ENCODE data around the gene METTL2A. TPM values are rescaled to one million over a fixed set of nuclear protein-coding genes. Genes with fewer than 3 reads are reported as not detected.
"Not testable (repeated sequence)": the region's sequence is repeated elsewhere in the genome, so short reads cannot be mapped to it uniquely, and the experiment has no call there.

The METTL2A gene
- total and polyA plus RNA-seq, 7 donors = 9.6 to 28.3 (median 16.4) TPM

DNA sequence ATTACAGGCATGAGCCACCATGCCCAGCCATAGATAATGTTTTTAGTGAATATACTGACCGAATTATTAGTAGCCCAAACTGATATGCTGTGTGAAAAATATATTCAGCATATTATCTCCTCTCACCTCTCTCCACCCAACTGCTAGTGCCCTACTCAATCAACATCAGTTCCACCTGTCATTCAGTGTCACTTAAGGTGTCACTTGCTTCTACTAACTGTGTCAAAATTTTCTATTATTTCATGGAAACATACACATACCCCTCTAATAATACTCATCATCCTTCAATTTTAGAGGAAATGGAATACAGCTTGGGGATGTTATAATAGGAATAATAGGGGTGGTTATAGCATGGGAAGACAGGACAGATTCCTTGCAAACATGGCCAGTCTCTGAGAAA is 30.8 kb upstream of the METTL2A start:
- H3K36me3 ChIP-seq (ENCODE audit: insufficient read depth in 1 of 2, low read depth in 1 of 2) = no peaks in the 10 kb centered on the region
- no peaks in the 10 kb centered on the region for H3K9me3 ChIP-seq
- intact Hi-C loops (cut with DNase I) = no loop called here
- DNase-seq (no peak), ATAC-seq (no peak)
- H3K4me1 ChIP-seq = no peaks in the 10 kb centered on the region
- TF ChIP-seq, protein P1, sequence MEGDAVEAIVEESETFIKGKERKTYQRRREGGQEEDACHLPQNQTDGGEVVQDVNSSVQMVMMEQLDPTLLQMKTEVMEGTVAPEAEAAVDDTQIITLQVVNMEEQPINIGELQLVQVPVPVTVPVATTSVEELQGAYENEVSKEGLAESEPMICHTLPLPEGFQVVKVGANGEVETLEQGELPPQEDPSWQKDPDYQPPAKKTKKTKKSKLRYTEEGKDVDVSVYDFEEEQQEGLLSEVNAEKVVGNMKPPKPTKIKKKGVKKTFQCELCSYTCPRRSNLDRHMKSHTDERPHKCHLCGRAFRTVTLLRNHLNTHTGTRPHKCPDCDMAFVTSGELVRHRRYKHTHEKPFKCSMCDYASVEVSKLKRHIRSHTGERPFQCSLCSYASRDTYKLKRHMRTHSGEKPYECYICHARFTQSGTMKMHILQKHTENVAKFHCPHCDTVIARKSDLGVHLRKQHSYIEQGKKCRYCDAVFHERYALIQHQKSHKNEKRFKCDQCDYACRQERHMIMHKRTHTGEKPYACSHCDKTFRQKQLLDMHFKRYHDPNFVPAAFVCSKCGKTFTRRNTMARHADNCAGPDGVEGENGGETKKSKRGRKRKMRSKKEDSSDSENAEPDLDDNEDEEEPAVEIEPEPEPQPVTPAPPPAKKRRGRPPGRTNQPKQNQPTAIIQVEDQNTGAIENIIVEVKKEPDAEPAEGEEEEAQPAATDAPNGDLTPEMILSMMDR (IDR thresholded peaks at IDR 0.05) = no peak
- no peak overlapping the region for H3K27ac ChIP-seq
- H3K4me3 ChIP-seq = no peak overlapping the region
- H3K27me3 ChIP-seq (ENCODE audit: insufficient read depth in 3 of 3, low read length in 2 of 3) = peaks cover 0 to 9% (median 3%) of the 10 kb centered on the region in 3 donors
- WGBS, 3 donors = 70 to 81% (median 77%) methylated on average over 1 of the region's 1 CpG

DNA sequence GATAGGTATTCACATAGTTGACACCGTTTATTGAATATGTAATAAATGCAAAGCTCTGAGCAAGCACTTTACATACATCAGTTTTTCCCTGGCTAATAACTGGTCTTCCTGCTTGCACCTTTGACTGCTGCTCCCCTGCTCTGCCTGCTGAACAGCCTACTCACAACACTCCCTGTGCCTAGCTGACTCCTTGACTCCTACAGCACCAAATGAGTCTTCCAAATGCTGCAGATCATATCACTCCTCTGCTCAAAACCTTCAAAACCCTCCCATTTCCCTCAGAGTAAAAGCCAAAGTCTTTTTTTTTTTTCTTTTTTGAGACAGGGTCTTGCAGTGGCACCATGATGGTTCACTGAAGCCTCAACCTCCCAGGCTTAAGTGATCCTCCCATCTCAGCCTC is 24.8 kb upstream of the METTL2A start:
- no peak overlapping the region for H3K27ac ChIP-seq
- WGBS, 3 donors = 88 to 93% (median 92%) methylated on average over 1 of the region's 1 CpG
- no peak for DNase-seq
- H3K36me3 ChIP-seq (ENCODE audit: insufficient read depth in 1 of 2, low read depth in 1 of 2) = no peaks in the 10 kb centered on the region
- H3K27me3 ChIP-seq (ENCODE audit: insufficient read depth in 3 of 3, low read length in 2 of 3) = peaks cover 0 to 13% (median 3%) of the 10 kb centered on the region in 3 donors
- H3K4me1 ChIP-seq = no peaks in the 10 kb centered on the region
- no peaks in the 10 kb centered on the region for H3K9me3 ChIP-seq
- no peak overlapping the region for H3K4me3 ChIP-seq
- intact Hi-C loops (cut with DNase I) = no loop called here
- TF ChIP-seq, protein P1 (IDR thresholded peaks at IDR 0.05) = no peak
- ATAC-seq = no peak

DNA sequence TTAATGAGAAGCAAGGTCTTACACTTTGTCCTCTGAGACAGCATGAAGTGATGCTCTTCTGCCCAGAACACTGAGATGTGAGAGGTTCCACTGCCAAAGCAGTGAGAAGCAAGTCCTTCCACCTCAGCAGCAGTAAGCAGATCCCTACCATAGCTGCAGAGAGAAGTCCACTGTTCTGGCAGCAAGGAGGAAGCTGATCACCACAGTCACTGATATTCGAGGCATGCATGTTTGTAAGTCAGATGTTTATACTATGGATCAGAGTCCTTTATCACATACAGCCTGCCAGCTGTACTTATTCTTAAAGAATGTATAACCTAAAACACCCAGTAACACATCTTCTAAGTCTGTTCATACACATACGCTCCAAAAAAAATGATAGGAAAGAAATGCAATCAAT is 18.2 kb upstream of the METTL2A start:
- intact Hi-C loops (cut with DNase I) = no loop called here
- H3K27ac ChIP-seq = no peak overlapping the region
- no peak overlapping the region for H3K4me3 ChIP-seq
- H3K27me3 ChIP-seq (ENCODE audit: insufficient read depth in 3 of 3, low read length in 2 of 3) = peaks cover 0 to 9% (median 4%) of the 10 kb centered on the region in 3 donors
- no peaks in the 10 kb centered on the region for H3K36me3 ChIP-seq (ENCODE audit: insufficient read depth in 1 of 2, low read depth in 1 of 2)
- TF ChIP-seq, protein P1 (IDR thresholded peaks at IDR 0.05) = no peak
- no peaks in the 10 kb centered on the region for H3K4me1 ChIP-seq
- WGBS, 3 donors = 58% methylated on average over 2 of the region's 2 CpGs
- no peak for ATAC-seq
- DNase-seq = no peak
- H3K9me3 ChIP-seq = no peaks in the 10 kb centered on the region

DNA sequence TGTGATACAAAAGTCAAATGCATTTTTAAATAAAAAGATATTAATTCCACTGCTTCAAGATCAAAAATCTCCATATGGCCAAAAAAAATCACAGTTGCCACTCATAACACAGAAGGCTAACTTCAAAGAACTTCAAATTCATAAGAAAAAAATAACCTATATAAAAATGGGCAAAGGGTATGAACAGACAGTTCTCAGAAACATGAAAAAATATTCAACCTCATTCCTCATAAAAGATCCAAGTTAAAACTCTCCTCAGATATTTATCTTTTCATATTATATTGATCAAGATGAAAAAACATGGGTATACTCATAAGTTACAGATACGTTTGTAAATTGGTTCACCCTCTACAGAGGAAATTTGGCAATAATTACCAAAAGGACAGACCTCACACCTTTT is 10.6 kb upstream of the METTL2A start:
- DNase-seq; H3K4me3 ChIP-seq; H3K36me3 ChIP-seq (ENCODE audit: insufficient read depth in 1 of 2, low read depth in 1 of 2); ATAC-seq; H3K4me1 ChIP-seq; H3K27me3 ChIP-seq (ENCODE audit: insufficient read depth in 3 of 3, low read length in 2 of 3); intact Hi-C loops (cut with DNase I); H3K9me3 ChIP-seq; H3K27ac ChIP-seq: not testable (repeated sequence)
- WGBS, 3 donors = 86 to 93% (median 91%) methylated on average over 1 of the region's 1 CpG

- WGBS, 3 donors = 46 to 68% (median 60%) methylated on average over 1 to 2 of the region's 2 CpGs
- H3K36me3 ChIP-seq (ENCODE audit: insufficient read depth in 1 of 2, low read depth in 1 of 2) = peaks cover 0 to 41% of the 10 kb centered on the region in 2 donors
- H3K4me1 ChIP-seq; H3K9me3 ChIP-seq; H3K4me3 ChIP-seq; intact Hi-C loops (cut with DNase I); H3K27me3 ChIP-seq (ENCODE audit: insufficient read depth in 3 of 3, low read length in 2 of 3); ATAC-seq; DNase-seq; H3K27ac ChIP-seq: not testable (repeated sequence)
These were observed 2.5 kb downstream of the METTL2A start for GRCh38 chr17:62426214-62426613.

- H3K4me3 ChIP-seq; H3K27ac ChIP-seq; H3K4me1 ChIP-seq; ATAC-seq; intact Hi-C loops (cut with DNase I); DNase-seq; H3K27me3 ChIP-seq (ENCODE audit: insufficient read depth in 3 of 3, low read length in 2 of 3); H3K9me3 ChIP-seq: not testable (repeated sequence)
- peaks cover 0 to 42% of the 10 kb centered on the region in 2 donors for H3K36me3 ChIP-seq (ENCODE audit: insufficient read depth in 1 of 2, low read depth in 1 of 2)
- 93 to 96% (median 95%) methylated on average over 4 of the region's 4 CpGs for WGBS, 3 donors
These were observed 11.6 kb downstream of the METTL2A start for GRCh38 chr17:62435251-62435650.

GRCh38 chr17:62441181-62441580 is 17.5 kb downstream of the METTL2A start:
- H3K36me3 ChIP-seq (ENCODE audit: insufficient read depth in 1 of 2, low read depth in 1 of 2) = peaks cover 3 to 72% of the 10 kb centered on the region in 2 donors
- H3K27ac ChIP-seq; H3K4me1 ChIP-seq; H3K4me3 ChIP-seq; ATAC-seq; intact Hi-C loops (cut with DNase I); H3K9me3 ChIP-seq; H3K27me3 ChIP-seq (ENCODE audit: insufficient read depth in 3 of 3, low read length in 2 of 3); DNase-seq: not testable (repeated sequence)
- WGBS, 3 donors = 95 to 100% (median 95%) methylated on average over 6 of the region's 6 CpGs
